Gastrocnemius medialis (tissue), 4 donors: Measurements from ENCODE around the gene GALNT18.

Experiments
- POLR2A ChIP-seq, 2 donors: fragments of 450-650 bp; IDR thresholded peaks; one replicate each; pipeline ENCODE4 v1.6.1; 2017; ENCODE audit warnings: antibody characterized with exemption in 2 of 2, mild to moderate bottlenecking in 2 of 2, moderate library complexity in 2 of 2
- TF ChIP-seq, protein P1 (sequence below), 5 experiments: fragments of 450-650 bp in 3 of 5; fragments of 200-600 bp in 2 of 5; sonication (generic) in 2 of 5; IDR thresholded peaks in 4 of 5; conservative IDR thresholded peaks in 1 of 5; 1 replicate in 4 of 5; 2 replicates in 1 of 5; pipeline ENCODE4 v1.5.1; 2016 to 2019; ENCODE audit warnings: antibody characterized with exemption in 5 of 5, mild to moderate bottlenecking in 3 of 5, moderate library complexity in 3 of 5

DNA sequence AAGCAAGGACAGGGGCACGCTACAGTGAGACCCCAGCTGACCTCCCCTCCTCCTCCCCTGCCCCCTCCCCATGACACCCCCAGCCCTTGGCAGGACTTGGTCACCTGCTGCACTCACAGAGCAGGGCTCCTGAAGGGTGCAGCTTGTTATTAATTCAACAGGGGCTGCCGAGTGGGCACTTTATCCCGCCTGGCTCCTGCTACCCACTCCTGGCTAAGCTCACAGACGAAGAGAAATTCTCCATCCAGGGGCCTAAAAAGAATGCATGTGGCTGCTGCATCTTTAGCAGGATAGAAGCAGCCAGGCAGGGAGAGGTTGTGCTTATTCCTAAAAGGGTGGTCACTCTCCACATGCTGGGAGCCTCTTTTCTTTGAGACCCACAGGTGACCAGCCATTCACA lies 40.3 kb downstream of the GALNT18 start:
- TF ChIP-seq, protein P1, sequence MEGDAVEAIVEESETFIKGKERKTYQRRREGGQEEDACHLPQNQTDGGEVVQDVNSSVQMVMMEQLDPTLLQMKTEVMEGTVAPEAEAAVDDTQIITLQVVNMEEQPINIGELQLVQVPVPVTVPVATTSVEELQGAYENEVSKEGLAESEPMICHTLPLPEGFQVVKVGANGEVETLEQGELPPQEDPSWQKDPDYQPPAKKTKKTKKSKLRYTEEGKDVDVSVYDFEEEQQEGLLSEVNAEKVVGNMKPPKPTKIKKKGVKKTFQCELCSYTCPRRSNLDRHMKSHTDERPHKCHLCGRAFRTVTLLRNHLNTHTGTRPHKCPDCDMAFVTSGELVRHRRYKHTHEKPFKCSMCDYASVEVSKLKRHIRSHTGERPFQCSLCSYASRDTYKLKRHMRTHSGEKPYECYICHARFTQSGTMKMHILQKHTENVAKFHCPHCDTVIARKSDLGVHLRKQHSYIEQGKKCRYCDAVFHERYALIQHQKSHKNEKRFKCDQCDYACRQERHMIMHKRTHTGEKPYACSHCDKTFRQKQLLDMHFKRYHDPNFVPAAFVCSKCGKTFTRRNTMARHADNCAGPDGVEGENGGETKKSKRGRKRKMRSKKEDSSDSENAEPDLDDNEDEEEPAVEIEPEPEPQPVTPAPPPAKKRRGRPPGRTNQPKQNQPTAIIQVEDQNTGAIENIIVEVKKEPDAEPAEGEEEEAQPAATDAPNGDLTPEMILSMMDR (IDR thresholded peaks at IDR 0.05 in 4 of 5, conservative IDR thresholded peaks at IDR 0.05 in 1 of 5), result no peak
- no peak for TF ChIP-seq POLR2A (IDR thresholded peaks at IDR 0.05)
